Measurements from ENCODE around the gene SLC38A7. TPM values are rescaled to one million over a fixed set of nuclear protein-coding genes. Genes with fewer than 3 reads are reported as not detected.
A peak's percentile ranks its signal among the peaks of the same experiment; 100 is the strongest.

Gene SLC38A7
- total and polyA plus RNA-seq, 2 of the 13 experiments (the other 11 are each of a cell fraction or from before 2014, with no cell fraction given) = 13.2 to 14.1 TPM

GRCh38 chr16:58629733-58630640, 54.6 kb downstream of the SLC38A7 start, which contains the start of gene CNOT1 (continued):
- TF ChIP-seq ZNF646 (CRISPR knock-in tag; IDR thresholded peaks at IDR 0.05) (no peak), CCDC6 (CRISPR knock-in tag; IDR thresholded peaks at IDR 0.05) (peak; percentile 93), REST (IDR thresholded peaks at IDR 0.05; ENCODE audit: borderline replicate concordance in 1 of 2, low read depth in 1 of 2, low read length in 2 of 2) (peak in 1 of 2 experiments; percentile 63; a peak in 1 of 4 replicates), ZNF597 (CRISPR knock-in tag; IDR thresholded peaks at IDR 0.05) (0 out of 2 replicates have a peak, but pooled peaks have one; percentile 28), ZNF570 (CRISPR knock-in tag; IDR thresholded peaks at IDR 0.05; ENCODE audit: borderline replicate concordance) (peak; percentile 88; the same call in 1 of the 2 replicates), ZNF232 (CRISPR knock-in tag; IDR thresholded peaks at IDR 0.05; ENCODE audit: borderline replicate concordance) (peak; percentile 78; the same call in 1 of the 2 replicates), REPIN1 (CRISPR knock-in tag; IDR thresholded peaks at IDR 0.05; ENCODE audit: borderline replicate concordance, low read depth) (no peak; the same call in 1 of the 2 replicates), ZNF329 (CRISPR knock-in tag; IDR thresholded peaks at IDR 0.05; ENCODE audit: low read depth) (peak; percentile 27; the same call in 1 of the 2 replicates), ZNF7 (CRISPR knock-in tag; IDR thresholded peaks at IDR 0.05) (no peak), ATRX (CRISPR knock-in tag; IDR thresholded peaks at IDR 0.05; ENCODE audit: borderline replicate concordance) (no peak), EEA1 (CRISPR knock-in tag; IDR thresholded peaks at IDR 0.05; ENCODE audit: borderline replicate concordance) (peak; percentile 92), HDAC1 (CRISPR knock-in tag; IDR thresholded peaks at IDR 0.05) (peak; percentile 61; the same call in 1 of the 2 replicates), ATM (IDR thresholded peaks at IDR 0.05; ENCODE audit: borderline replicate concordance) (no peak), HMGA1 (CRISPR knock-in tag; conservative IDR thresholded peaks at IDR 0.05) (no peak), ISX (CRISPR knock-in tag; conservative IDR thresholded peaks at IDR 0.05) (peak; percentile 22; the same call in 1 of the 2 replicates), CC2D1A (CRISPR knock-in tag; IDR thresholded peaks at IDR 0.05) (peak; percentile 50; the same call in 1 of the 2 replicates), ZC3H13 (CRISPR knock-in tag; IDR thresholded peaks at IDR 0.05) (no peak; the same call in 1 of the 2 replicates)

All from HepG2 (cell line).